H9 (cell line): ENCODE data around the gene KIAA1328. TPM values are rescaled to one million over a fixed set of nuclear protein-coding genes. Genes with fewer than 3 reads are reported as not detected.

Experiments used
- DNase-seq: peaks from one replicate; pipeline ENCODE4 v3.0.0-alpha.2; 2017
- H2AFZ ChIP-seq: one replicate; pipeline ENCODE4 v1.6.1; 2013; ENCODE audit warnings: mild to moderate bottlenecking, low read length, control low read depth, moderate library complexity
- H2AK5ac ChIP-seq: 2 replicates; pipeline ENCODE4 v1.6.1; 2013; ENCODE audit warnings: low read length, control low read depth, mixed read lengths; ENCODE audit not compliant: insufficient read length
- H2BK120ac ChIP-seq: one replicate; pipeline ENCODE4 v1.6.1; 2013; ENCODE audit warnings: low read depth, mild to moderate bottlenecking, low read length, control low read depth, inconsistent platforms; ENCODE audit not compliant: poor library complexity, severe bottlenecking
- H2BK12ac ChIP-seq: 2 replicates; pipeline ENCODE4 v1.6.1; 2013; ENCODE audit warnings: low read length, control low read depth, mixed read lengths, low read depth; ENCODE audit not compliant: insufficient read length
- H2BK15ac ChIP-seq: 2 replicates; pipeline ENCODE4 v1.6.1; 2013; ENCODE audit warnings: low read depth, low read length, control low read depth
- H2BK20ac ChIP-seq: one replicate; pipeline ENCODE4 v1.6.1; 2013; ENCODE audit warnings: low read depth, mild to moderate bottlenecking, low read length, control low read depth, inconsistent platforms; ENCODE audit not compliant: poor library complexity, severe bottlenecking
- H2BK5ac ChIP-seq: 2 replicates; pipeline ENCODE4 v1.6.1; 2013; ENCODE audit warnings: low read length, control low read depth, mixed read lengths; ENCODE audit not compliant: insufficient read length
- H3K14ac ChIP-seq: 2 replicates; pipeline ENCODE4 v1.6.1; 2013; ENCODE audit warnings: low read length, control low read depth; ENCODE audit not compliant: insufficient read depth
- H3K18ac ChIP-seq: 2 replicates; pipeline ENCODE4 v1.6.1; 2013; ENCODE audit warnings: low read depth, mild to moderate bottlenecking, mixed read lengths, low read length, control low read depth; ENCODE audit not compliant: insufficient read length
- H3K23ac ChIP-seq: 2 replicates; pipeline ENCODE4 v1.6.1; 2013; ENCODE audit warnings: low read length, control low read depth, mixed read lengths, low read depth; ENCODE audit not compliant: insufficient read length
- H3K23me2 ChIP-seq: 2 replicates; pipeline ENCODE4 v1.6.1; 2013; ENCODE audit warnings: low read depth, mild to moderate bottlenecking, mixed read lengths, low read length, control low read depth; ENCODE audit not compliant: insufficient read length, poor library complexity, severe bottlenecking
- H3K27ac ChIP-seq: 2 replicates; pipeline ENCODE4 v1.5.1; 2013; ENCODE audit warnings: low read length, control low read depth, mixed read lengths, low read depth; ENCODE audit not compliant: insufficient read length
- H3K27me3 ChIP-seq: 2 replicates; pipeline ENCODE4 v1.6.1; 2013; ENCODE audit warnings: low read length, control low read depth, inconsistent platforms; ENCODE audit not compliant: insufficient read depth
- H3K4ac ChIP-seq: 2 replicates; pipeline ENCODE4 v1.6.1; 2013; ENCODE audit warnings: low read depth, mild to moderate bottlenecking, control low read depth, inconsistent platforms, low read length, moderate library complexity
- H3K4me1 ChIP-seq: 2 replicates; pipeline ENCODE4 v1.6.1; 2013; ENCODE audit warnings: low read length, control low read depth, inconsistent platforms; ENCODE audit not compliant: insufficient read depth
- H3K4me2 ChIP-seq: 2 replicates; pipeline ENCODE4 v1.6.1; 2013; ENCODE audit warnings: low read length, control low read depth, mixed read lengths; ENCODE audit not compliant: insufficient read length, insufficient read depth
- H3K56ac ChIP-seq: 2 replicates; pipeline ENCODE4 v1.6.1; 2013; ENCODE audit warnings: low read depth, mild to moderate bottlenecking, mixed read lengths, low read length, control low read depth; ENCODE audit not compliant: insufficient read length
- H3K79me1 ChIP-seq: 2 replicates; pipeline ENCODE4 v1.6.1; 2013; ENCODE audit warnings: low read depth, mild to moderate bottlenecking, moderate library complexity, low read length, control low read depth, inconsistent platforms; ENCODE audit not compliant: insufficient read depth, poor library complexity, severe bottlenecking
- H3K79me2 ChIP-seq: 2 replicates; pipeline ENCODE4 v1.6.1; 2013; ENCODE audit warnings: low read length, control low read depth, inconsistent platforms; ENCODE audit not compliant: insufficient read depth
- H3K9ac ChIP-seq: 2 replicates; pipeline ENCODE4 v1.6.1; 2013; ENCODE audit warnings: low read length, control low read depth, mixed read lengths; ENCODE audit not compliant: insufficient read length; ENCODE audit errors: extremely low read depth
- H3K9me3 ChIP-seq: one replicate; pipeline ENCODE4 v1.6.1; 2013; ENCODE audit warnings: low read depth, low read length, inconsistent platforms; ENCODE audit not compliant: control insufficient read depth
- H3T11ph ChIP-seq: one replicate; pipeline ENCODE4 v1.6.1; 2013; ENCODE audit warnings: mild to moderate bottlenecking, low read length, control low read depth, inconsistent platforms
- H4K20me1 ChIP-seq: one replicate; pipeline ENCODE4 v1.6.1; 2013; ENCODE audit not compliant: control insufficient read depth, insufficient read length, insufficient read depth
- H4K5ac ChIP-seq: 2 replicates; pipeline ENCODE4 v1.6.1; 2013; ENCODE audit warnings: low read depth, mild to moderate bottlenecking, mixed read lengths, low read length, control low read depth; ENCODE audit not compliant: insufficient read length
- H4K8ac ChIP-seq: replicated peaks from 2 replicates; pipeline ENCODE4 v1.6.1; 2013; ENCODE audit warnings: low read length, control low read depth, mixed read lengths, low read depth; ENCODE audit not compliant: insufficient read length
- H4K91ac ChIP-seq: 2 replicates; pipeline ENCODE4 v1.6.1; 2013; ENCODE audit warnings: low read depth, mild to moderate bottlenecking, moderate library complexity, mixed read lengths, low read length, control low read depth; ENCODE audit not compliant: insufficient read length
- H3K27ac Mint-ChIP-seq, 3 experiments: 2 replicates in 2 of 3; 3 replicates in 1 of 3; pipeline ENCODE4 v1.8.0; 2020 to 2021; ENCODE audit warnings: mixed read lengths in 3 of 3, mild to moderate bottlenecking in 1 of 3, moderate library complexity in 1 of 3
- H3K27me3 Mint-ChIP-seq: 2 replicates; pipeline ENCODE4 v1.8.0; 2021; ENCODE audit warnings: low read depth, mild to moderate bottlenecking, moderate library complexity, mixed read lengths
- H3K36me3 Mint-ChIP-seq, 3 experiments: 2 replicates in 2 of 3; 3 replicates in 1 of 3; pipeline ENCODE4 v1.8.0; 2020 to 2021; ENCODE audit warnings: low read depth in 3 of 3, mixed read lengths in 3 of 3; ENCODE audit not compliant: insufficient read depth in 1 of 3
- H3K4me1 Mint-ChIP-seq, 2 experiments: 2 replicates each; pipeline ENCODE4 v1.8.0; 2020; ENCODE audit warnings: mixed read lengths in 2 of 2
- H3K4me3 Mint-ChIP-seq, 2 experiments: 2 replicates in 1 of 2; 3 replicates in 1 of 2; pipeline ENCODE4 v1.8.0; 2020 to 2021; ENCODE audit warnings: mild to moderate bottlenecking in 2 of 2, mixed read lengths in 2 of 2, moderate library complexity in 1 of 2
- H3K9me3 Mint-ChIP-seq, 2 experiments: 2 replicates in 1 of 2; 3 replicates in 1 of 2; pipeline ENCODE4 v1.8.0; 2020; ENCODE audit warnings: mild to moderate bottlenecking in 2 of 2, mixed read lengths in 2 of 2, moderate library complexity in 1 of 2
- WGBS: extraction: QIAGEN DNeasy Blood & Tissue Kit; methylation state at CpG from one replicate; pipeline ENCODE4 v1.1.7; 2013; ENCODE audit warnings: missing lambda C conversion rate, low lambda C conversion rate, mixed read lengths; ENCODE audit not compliant: insufficient read length; ENCODE audit errors: extremely low coverage; 5-methylcytosine and 5-hydroxymethylcytosine counted together
- total RNA-seq: library from RNA; stranded (reverse); gene quantifications from 2 replicates; pipeline ENCODE4 v1.2.1, GENCODE V29; 2021
- TF ChIP-seq, protein P1 (sequence below): fragments of 200-600 bp; sonication (generic); conservative IDR thresholded peaks from 3 replicates; pipeline ENCODE4 v1.8.0; 2021; ENCODE audit warnings: antibody characterized with exemption, mild to moderate bottlenecking

The KIAA1328 gene
- total RNA-seq, 1 experiment from 2014 or later = 4.9 TPM

- Histone ChIP-seq H2AK5ac (no peak overlapping the region), H2BK20ac (no peak overlapping the region), H3K79me1 (no peaks in the 10 kb centered on the region), H3K27ac (no peak overlapping the region), H4K5ac (no peak overlapping the region), H2BK120ac (no peak overlapping the region), H2BK5ac (no peak overlapping the region), H3T11ph (no peak overlapping the region), H4K91ac (no peak overlapping the region), H4K20me1 (no peaks in the 10 kb centered on the region), H3K4me2 (no peak overlapping the region), H3K23ac (no peak overlapping the region), H3K18ac (no peak overlapping the region), H3K27me3 (no peaks in the 10 kb centered on the region), H2BK12ac (no peak overlapping the region), H3K4ac (no peak overlapping the region), H3K14ac (no peak overlapping the region), H2AFZ (no peak overlapping the region), H3K23me2 (no peaks in the 10 kb centered on the region), H3K79me2 (no peaks in the 10 kb centered on the region), H3K4me1 (peaks cover 7% of the 10 kb centered on the region; the same call in 1 of the 2 replicates), H4K8ac (no peak overlapping the region), H2BK15ac (no peak overlapping the region), H3K9me3 (no peaks in the 10 kb centered on the region), H3K56ac (no peak overlapping the region), H3K9ac (no peak overlapping the region)
- no CpG with 5 or more reads among the region's 1 CpG for WGBS
- Mint-ChIP-seq H3K4me3 (no peak overlapping the region), H3K36me3 (peaks cover 0 to 2% (median 1%) of the 10 kb centered on the region in 3 experiments; a peak in 2 of 7 replicates), H3K9me3 (no peaks in the 10 kb centered on the region), H3K4me1 (peaks cover 60 to 69% of the 10 kb centered on the region in 2 experiments), H3K27ac (no peak overlapping the region; a peak in 1 of 7 replicates), H3K27me3 (no peaks in the 10 kb centered on the region)
- TF ChIP-seq, protein P1, sequence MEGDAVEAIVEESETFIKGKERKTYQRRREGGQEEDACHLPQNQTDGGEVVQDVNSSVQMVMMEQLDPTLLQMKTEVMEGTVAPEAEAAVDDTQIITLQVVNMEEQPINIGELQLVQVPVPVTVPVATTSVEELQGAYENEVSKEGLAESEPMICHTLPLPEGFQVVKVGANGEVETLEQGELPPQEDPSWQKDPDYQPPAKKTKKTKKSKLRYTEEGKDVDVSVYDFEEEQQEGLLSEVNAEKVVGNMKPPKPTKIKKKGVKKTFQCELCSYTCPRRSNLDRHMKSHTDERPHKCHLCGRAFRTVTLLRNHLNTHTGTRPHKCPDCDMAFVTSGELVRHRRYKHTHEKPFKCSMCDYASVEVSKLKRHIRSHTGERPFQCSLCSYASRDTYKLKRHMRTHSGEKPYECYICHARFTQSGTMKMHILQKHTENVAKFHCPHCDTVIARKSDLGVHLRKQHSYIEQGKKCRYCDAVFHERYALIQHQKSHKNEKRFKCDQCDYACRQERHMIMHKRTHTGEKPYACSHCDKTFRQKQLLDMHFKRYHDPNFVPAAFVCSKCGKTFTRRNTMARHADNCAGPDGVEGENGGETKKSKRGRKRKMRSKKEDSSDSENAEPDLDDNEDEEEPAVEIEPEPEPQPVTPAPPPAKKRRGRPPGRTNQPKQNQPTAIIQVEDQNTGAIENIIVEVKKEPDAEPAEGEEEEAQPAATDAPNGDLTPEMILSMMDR = no peak
- no peak for DNase-seq
Observed at GRCh38 chr18:37162551-37162950, 333.6 kb downstream of the KIAA1328 start.
